H1 (cell line): Measurements from ENCODE around the gene BTBD9.

Experiments used
- CEBPB ChIP-seq: IDR thresholded peaks from 2 replicates; pipeline ENCODE4 v1.6.1; 2012; ENCODE audit warnings: low read depth, low read length
- GABPA ChIP-seq: IDR thresholded peaks from 2 replicates; pipeline ENCODE4 v1.6.1; 2011; ENCODE audit warnings: mild to moderate bottlenecking, low read length, moderate library complexity, borderline replicate concordance; ENCODE audit not compliant: insufficient read depth
- HDAC2 ChIP-seq, 2 experiments: fragments of 300-600 bp in 1 of 2; sonication (generic) in 1 of 2; IDR thresholded peaks; 2 replicates each; pipeline ENCODE4 v1.6.1; 2011 to 2012; ENCODE audit warnings: low read depth in 2 of 2, low read length in 2 of 2, mild to moderate bottlenecking in 2 of 2, moderate library complexity in 2 of 2, borderline replicate concordance in 1 of 2, inconsistent platforms in 1 of 2
- KDM1A ChIP-seq: fragments of 200-600, 300-600 bp; sonication (generic); IDR thresholded peaks from 2 replicates; pipeline ENCODE4 v1.7.1; 2016; ENCODE audit warnings: mild to moderate bottlenecking, low read length, borderline replicate concordance
- POLR2A ChIP-seq, 2 experiments: IDR thresholded peaks; 1 replicate in 1 of 2; 2 replicates in 1 of 2; pipeline ENCODE4 v1.6.1; 2011; ENCODE audit warnings: low read depth in 2 of 2, low read length in 2 of 2, mild to moderate bottlenecking in 2 of 2; ENCODE audit errors: control extremely low read depth in 1 of 2
- POLR2AphosphoS5 ChIP-seq: IDR thresholded peaks from 2 replicates; pipeline ENCODE4 v1.6.1; 2011; ENCODE audit warnings: low read depth, low read length
- RAD21 ChIP-seq, 2 experiments: IDR thresholded peaks in 1 of 2; conservative IDR thresholded peaks in 1 of 2; 2 replicates each; pipeline ENCODE4 v1.6.1; 2011; ENCODE audit warnings: low read depth in 2 of 2, low read length in 2 of 2, improper control_type of control experiment in 1 of 2, inconsistent platforms in 1 of 2, mild to moderate bottlenecking in 1 of 2, moderate library complexity in 1 of 2
- SIN3A ChIP-seq, 2 experiments: IDR thresholded peaks in 1 of 2; conservative IDR thresholded peaks in 1 of 2; 2 replicates each; pipeline ENCODE4 v1.6.1; 2011 to 2012; ENCODE audit warnings: low read length in 2 of 2, improper control_type of control experiment in 1 of 2, low read depth in 1 of 2, mild to moderate bottlenecking in 1 of 2
- SP4 ChIP-seq: IDR thresholded peaks from 2 replicates; pipeline ENCODE4 v1.6.1; 2012; ENCODE audit warnings: low read length, inconsistent platforms
- TBP ChIP-seq: IDR thresholded peaks from 2 replicates; pipeline ENCODE4 v1.6.1; 2011; ENCODE audit warnings: low read depth, low read length, improper control_type of control experiment
- TF ChIP-seq, protein P1 (sequence below): IDR thresholded peaks from 2 replicates; pipeline ENCODE4 v1.6.1; 2012; ENCODE audit warnings: inconsistent platforms
- TF ChIP-seq, protein P2 (sequence below), 3 experiments: IDR thresholded peaks; 1 replicate in 2 of 3; 2 replicates in 1 of 3; pipeline versions ENCODE4 v1.5.1 to v1.6.1; 2011; ENCODE audit warnings: low read length in 3 of 3, mild to moderate bottlenecking in 3 of 3, inconsistent platforms in 2 of 3, low read depth in 1 of 3, moderate library complexity in 1 of 3; ENCODE audit not compliant: insufficient read depth in 1 of 3; ENCODE audit errors: control extremely low read depth in 1 of 3
- TF ChIP-seq, protein P3 (sequence below): IDR thresholded peaks from 2 replicates; pipeline ENCODE4 v1.6.1; 2012; ENCODE audit warnings: inconsistent platforms
- TF ChIP-seq, protein P4 (sequence below): IDR thresholded peaks from 2 replicates; pipeline ENCODE4 v1.6.1; 2011; ENCODE audit warnings: low read length, improper control_type of control experiment

DNA sequence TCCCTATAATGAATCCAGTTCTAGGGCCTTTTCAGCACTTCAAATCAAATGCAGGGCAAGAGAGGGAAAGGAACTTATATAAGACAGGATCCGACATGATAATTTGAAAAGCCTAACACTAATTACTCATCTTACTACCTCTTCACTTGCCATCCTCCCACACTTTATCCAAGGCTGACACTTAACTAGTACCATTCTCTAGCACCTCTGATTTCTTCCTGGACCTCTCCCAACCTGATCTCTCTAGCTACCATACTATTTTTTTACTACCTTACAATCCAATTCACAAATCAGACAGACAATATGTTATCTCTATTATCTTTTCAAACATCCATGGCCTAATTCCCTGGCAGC, 50.4 kb downstream of the BTBD9 start:
- TF ChIP-seq, protein P1, sequence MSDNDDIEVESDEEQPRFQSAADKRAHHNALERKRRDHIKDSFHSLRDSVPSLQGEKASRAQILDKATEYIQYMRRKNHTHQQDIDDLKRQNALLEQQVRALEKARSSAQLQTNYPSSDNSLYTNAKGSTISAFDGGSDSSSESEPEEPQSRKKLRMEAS, result no peak
- TF ChIP-seq POLR2A (IDR thresholded peaks at IDR 0.05; ENCODE audit: control extremely low read depth in 1 of 2, low read depth in 2 of 2, low read length in 2 of 2), result no peak
- TF ChIP-seq POLR2AphosphoS5, result no peak
- no peak for TF ChIP-seq CEBPB
- TF ChIP-seq, protein P2, sequence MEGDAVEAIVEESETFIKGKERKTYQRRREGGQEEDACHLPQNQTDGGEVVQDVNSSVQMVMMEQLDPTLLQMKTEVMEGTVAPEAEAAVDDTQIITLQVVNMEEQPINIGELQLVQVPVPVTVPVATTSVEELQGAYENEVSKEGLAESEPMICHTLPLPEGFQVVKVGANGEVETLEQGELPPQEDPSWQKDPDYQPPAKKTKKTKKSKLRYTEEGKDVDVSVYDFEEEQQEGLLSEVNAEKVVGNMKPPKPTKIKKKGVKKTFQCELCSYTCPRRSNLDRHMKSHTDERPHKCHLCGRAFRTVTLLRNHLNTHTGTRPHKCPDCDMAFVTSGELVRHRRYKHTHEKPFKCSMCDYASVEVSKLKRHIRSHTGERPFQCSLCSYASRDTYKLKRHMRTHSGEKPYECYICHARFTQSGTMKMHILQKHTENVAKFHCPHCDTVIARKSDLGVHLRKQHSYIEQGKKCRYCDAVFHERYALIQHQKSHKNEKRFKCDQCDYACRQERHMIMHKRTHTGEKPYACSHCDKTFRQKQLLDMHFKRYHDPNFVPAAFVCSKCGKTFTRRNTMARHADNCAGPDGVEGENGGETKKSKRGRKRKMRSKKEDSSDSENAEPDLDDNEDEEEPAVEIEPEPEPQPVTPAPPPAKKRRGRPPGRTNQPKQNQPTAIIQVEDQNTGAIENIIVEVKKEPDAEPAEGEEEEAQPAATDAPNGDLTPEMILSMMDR (IDR thresholded peaks at IDR 0.05; ENCODE audit: control extremely low read depth in 1 of 3, insufficient read depth in 1 of 3, low read depth in 1 of 3, low read length in 3 of 3), result no peak
- TF ChIP-seq HDAC2 (IDR thresholded peaks at IDR 0.05; ENCODE audit: borderline replicate concordance in 1 of 2, low read depth in 2 of 2, low read length in 2 of 2), result no peak
- TF ChIP-seq, protein P3, sequence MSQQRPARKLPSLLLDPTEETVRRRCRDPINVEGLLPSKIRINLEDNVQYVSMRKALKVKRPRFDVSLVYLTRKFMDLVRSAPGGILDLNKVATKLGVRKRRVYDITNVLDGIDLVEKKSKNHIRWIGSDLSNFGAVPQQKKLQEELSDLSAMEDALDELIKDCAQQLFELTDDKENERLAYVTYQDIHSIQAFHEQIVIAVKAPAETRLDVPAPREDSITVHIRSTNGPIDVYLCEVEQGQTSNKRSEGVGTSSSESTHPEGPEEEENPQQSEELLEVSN, result no peak
- TF ChIP-seq, protein P4, sequence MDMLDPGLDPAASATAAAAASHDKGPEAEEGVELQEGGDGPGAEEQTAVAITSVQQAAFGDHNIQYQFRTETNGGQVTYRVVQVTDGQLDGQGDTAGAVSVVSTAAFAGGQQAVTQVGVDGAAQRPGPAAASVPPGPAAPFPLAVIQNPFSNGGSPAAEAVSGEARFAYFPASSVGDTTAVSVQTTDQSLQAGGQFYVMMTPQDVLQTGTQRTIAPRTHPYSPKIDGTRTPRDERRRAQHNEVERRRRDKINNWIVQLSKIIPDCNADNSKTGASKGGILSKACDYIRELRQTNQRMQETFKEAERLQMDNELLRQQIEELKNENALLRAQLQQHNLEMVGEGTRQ, result no peak
- no peak for TF ChIP-seq GABPA
- TF ChIP-seq TBP, result no peak
- no peak for TF ChIP-seq KDM1A
- TF ChIP-seq SP4, result no peak
- no peak for TF ChIP-seq RAD21 (IDR thresholded peaks at IDR 0.05 in 1 of 2, conservative IDR thresholded peaks at IDR 0.05 in 1 of 2; ENCODE audit: low read depth in 2 of 2, low read length in 2 of 2)
- TF ChIP-seq SIN3A (conservative IDR thresholded peaks at IDR 0.05 in 1 of 2, IDR thresholded peaks at IDR 0.05 in 1 of 2; ENCODE audit: low read depth in 1 of 2, low read length in 2 of 2), result no peak
